SK-N-SH (cell line): Measurements from ENCODE around the gene PLS3.

Experiments used
- CHD2 ChIP-seq: fragments of 150-350 bp; IDR thresholded peaks from 2 replicates; pipeline ENCODE4 v1.6.1; 2018; ENCODE audit warnings: low read length; ENCODE audit not compliant: partially characterized antibody
- ELF1 ChIP-seq: IDR thresholded peaks from 2 replicates; pipeline ENCODE4 v1.4.0; 2012
- EP300 ChIP-seq, 2 experiments: IDR thresholded peaks; 2 replicates each; pipeline versions ENCODE4 v1.4.0 to v1.6.1; 2012; ENCODE audit warnings: borderline replicate concordance in 1 of 2, low read depth in 1 of 2, low read length in 1 of 2
- FOXJ3 ChIP-seq: sonication (generic); formaldehyde crosslinking; IDR thresholded peaks from 2 replicates; pipeline ENCODE4 v1.5.1; 2020; ENCODE audit warnings: mild to moderate bottlenecking, missing genetic modification reagents
- RAD21 ChIP-seq: IDR thresholded peaks from 2 replicates; pipeline ENCODE4 v1.6.1; 2012; ENCODE audit warnings: mild to moderate bottlenecking, low read length
- SIN3A ChIP-seq: IDR thresholded peaks from 2 replicates; pipeline ENCODE4 v1.6.1; 2012; ENCODE audit warnings: low read depth, mild to moderate bottlenecking, low read length, moderate library complexity, borderline replicate concordance
- TAF1 ChIP-seq: IDR thresholded peaks from 2 replicates; pipeline ENCODE4 v1.6.1; 2012; ENCODE audit warnings: low read depth, mild to moderate bottlenecking, low read length, moderate library complexity, borderline replicate concordance
- TEAD4 ChIP-seq: IDR thresholded peaks from 2 replicates; pipeline ENCODE4 v1.4.0; 2012; ENCODE audit warnings: mild to moderate bottlenecking, borderline replicate concordance; ENCODE audit not compliant: insufficient read depth
- TF ChIP-seq, protein P1 (sequence below): fragments of 200-600 bp; sonication (generic); IDR thresholded peaks from 2 replicates; pipeline ENCODE4 v1.6.1; 2017; ENCODE audit warnings: antibody characterized with exemption, mild to moderate bottlenecking, moderate library complexity

DNA sequence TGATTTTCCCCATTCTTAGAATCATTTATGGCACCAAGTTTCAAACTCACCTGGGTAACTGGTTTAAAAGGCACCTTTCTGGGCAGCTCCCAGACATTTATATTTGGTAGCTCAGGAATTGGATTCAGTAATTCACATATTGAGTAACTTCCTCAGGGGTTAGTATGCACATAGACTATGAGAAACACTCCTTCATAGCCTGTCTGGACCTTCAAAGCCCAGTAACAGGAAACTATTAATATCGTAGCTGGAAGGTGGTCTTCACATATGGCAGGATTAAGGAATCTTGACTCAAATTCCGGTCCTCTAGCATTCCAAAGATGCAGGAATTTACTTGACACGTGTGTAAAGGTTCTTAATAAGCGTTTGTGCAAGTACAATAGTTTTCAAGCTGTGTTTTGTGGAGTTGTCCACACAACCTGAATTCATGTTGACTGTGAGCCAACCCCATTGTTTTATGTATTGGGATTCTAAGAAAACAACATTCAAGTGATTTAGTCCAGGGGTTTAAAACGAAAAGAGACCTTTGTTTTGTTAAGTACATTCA is 78.4 kb downstream of the PLS3 start:
- TF ChIP-seq EP300 (IDR thresholded peaks at IDR 0.05; ENCODE audit: borderline replicate concordance in 1 of 2, low read depth in 1 of 2, low read length in 1 of 2) (no peak), TEAD4 (no peak), RAD21 (no peak), SIN3A (no peak), CHD2 (no peak), TAF1 (no peak), ELF1 (no peak), FOXJ3 (CRISPR knock-in tag) (no peak)
- TF ChIP-seq, protein P1, sequence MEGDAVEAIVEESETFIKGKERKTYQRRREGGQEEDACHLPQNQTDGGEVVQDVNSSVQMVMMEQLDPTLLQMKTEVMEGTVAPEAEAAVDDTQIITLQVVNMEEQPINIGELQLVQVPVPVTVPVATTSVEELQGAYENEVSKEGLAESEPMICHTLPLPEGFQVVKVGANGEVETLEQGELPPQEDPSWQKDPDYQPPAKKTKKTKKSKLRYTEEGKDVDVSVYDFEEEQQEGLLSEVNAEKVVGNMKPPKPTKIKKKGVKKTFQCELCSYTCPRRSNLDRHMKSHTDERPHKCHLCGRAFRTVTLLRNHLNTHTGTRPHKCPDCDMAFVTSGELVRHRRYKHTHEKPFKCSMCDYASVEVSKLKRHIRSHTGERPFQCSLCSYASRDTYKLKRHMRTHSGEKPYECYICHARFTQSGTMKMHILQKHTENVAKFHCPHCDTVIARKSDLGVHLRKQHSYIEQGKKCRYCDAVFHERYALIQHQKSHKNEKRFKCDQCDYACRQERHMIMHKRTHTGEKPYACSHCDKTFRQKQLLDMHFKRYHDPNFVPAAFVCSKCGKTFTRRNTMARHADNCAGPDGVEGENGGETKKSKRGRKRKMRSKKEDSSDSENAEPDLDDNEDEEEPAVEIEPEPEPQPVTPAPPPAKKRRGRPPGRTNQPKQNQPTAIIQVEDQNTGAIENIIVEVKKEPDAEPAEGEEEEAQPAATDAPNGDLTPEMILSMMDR, result no peak
